Activated T-cell treated with anti-CD3 and anti-CD28 coated beads, Interleukin-2, amount 50 U/mL, for 4 hours (primary cell): ENCODE measurements around the gene TMEM126B. TPM values are rescaled to one million over a fixed set of nuclear protein-coding genes. Genes with fewer than 3 reads are reported as not detected.
"Not testable (repeated sequence)": the region's sequence is repeated elsewhere in the genome, so short reads cannot be mapped to it uniquely, and the experiment has no call there.

Source experiments
- ATAC-seq, 2 donors: fragments of 200-7000 bp; cut with Tn5 transposase; one replicate each; pipeline ENCODE4 v1.10.0; 2021
- DNase-seq: peaks from one replicate; pipeline ENCODE4 v3.0.0-alpha.2; 2020
- H3K27me3 Mint-ChIP-seq: one replicate; pipeline ENCODE4 v1.8.0; 2021; ENCODE audit warnings: low read depth, mixed read lengths
- H3K36me3 Mint-ChIP-seq: one replicate; pipeline ENCODE4 v1.8.0; 2022; ENCODE audit warnings: mixed read lengths; ENCODE audit not compliant: insufficient read depth
- H3K4me1 Mint-ChIP-seq: one replicate; pipeline ENCODE4 v1.8.0; 2021; ENCODE audit warnings: low read depth, mixed read lengths
- H3K4me3 Mint-ChIP-seq: one replicate; pipeline ENCODE4 v1.8.0; 2021; ENCODE audit warnings: mild to moderate bottlenecking, moderate library complexity, mixed read lengths
- H3K9me3 Mint-ChIP-seq: one replicate; pipeline ENCODE4 v1.8.0; 2021; ENCODE audit warnings: mixed read lengths
- total RNA-seq, 3 donors: library from RNA; stranded (reverse); gene quantifications; one replicate each; pipeline ENCODE4 v1.2.1, GENCODE V29; 2021

The TMEM126B gene
- total RNA-seq, 3 donors from 2014 or later, result 51.8 to 58.8 (median 56.1) TPM

GRCh38 chr11:85663080-85663752 is 34.8 kb downstream of the TMEM126B start:
- H3K4me3 Mint-ChIP-seq, result peak overlapping the region; percentile 99
- peak in 1 of 2 donors; percentile 2 for ATAC-seq
- no peaks in the 10 kb centered on the region for H3K27me3 Mint-ChIP-seq
- peaks cover 46% of the 10 kb centered on the region for H3K4me1 Mint-ChIP-seq
- H3K36me3 Mint-ChIP-seq, result peaks cover 36% of the 10 kb centered on the region
- no peaks in the 10 kb centered on the region for H3K9me3 Mint-ChIP-seq
- DNase-seq, result no peak

GRCh38 chr11:85663753-85664614 is 35.6 kb downstream of the TMEM126B start:
- H3K9me3 Mint-ChIP-seq, result no peaks in the 10 kb centered on the region

GRCh38 chr11:85664615-85665481 is 36.5 kb downstream of the TMEM126B start, which contains the start of gene CREBZF:
CREBZF (minus strand) TSS chr11:85665129; CDS start chr11:85664875, 254 bp downstream.
- ATAC-seq (peak; percentile 85 to 88), DNase-seq (peak; percentile 90)
- Mint-ChIP-seq H3K9me3 (no peaks in the 10 kb centered on the region), H3K36me3 (peaks cover 26% of the 10 kb centered on the region), H3K4me1 (peaks cover 32% of the 10 kb centered on the region), H3K27me3 (no peaks in the 10 kb centered on the region), H3K4me3 (peak within 1 kb of the TSS; percentile 99)

More at GRCh38 chr11:85663753-85664614, 35.6 kb downstream of the TMEM126B start:
- DNase-seq (peak; percentile 87), ATAC-seq (peak; percentile 81 to 86)
- Mint-ChIP-seq H3K4me3 (peak overlapping the region; percentile 99), H3K4me1 (peaks cover 41% of the 10 kb centered on the region), H3K36me3 (peaks cover 31% of the 10 kb centered on the region), H3K27me3 (no peaks in the 10 kb centered on the region)

GRCh38 chr11:85665733-85666132 is 37.3 kb downstream of the TMEM126B start:
- ATAC-seq, result no peak
- no peaks in the 10 kb centered on the region for H3K9me3 Mint-ChIP-seq
- H3K36me3 Mint-ChIP-seq, result peaks cover 18% of the 10 kb centered on the region
- H3K4me3 Mint-ChIP-seq, result peak overlapping the region; percentile 99
- DNase-seq, result no peak
- H3K4me1 Mint-ChIP-seq, result peaks cover 23% of the 10 kb centered on the region
- H3K27me3 Mint-ChIP-seq, result no peaks in the 10 kb centered on the region

GRCh38 chr11:85666687-85667086 is 38.3 kb downstream of the TMEM126B start:
- Mint-ChIP-seq H3K36me3 (peaks cover 14% of the 10 kb centered on the region), H3K4me3 (no peak overlapping the region), H3K27me3 (peaks cover 2% of the 10 kb centered on the region), H3K4me1 (peaks cover 14% of the 10 kb centered on the region), H3K9me3 (no peaks in the 10 kb centered on the region)
- no peak for ATAC-seq
- DNase-seq, result no peak

- peaks cover 11% of the 10 kb centered on the region for H3K4me1 Mint-ChIP-seq
Measured at GRCh38 chr11:85668157-85668556, 39.8 kb downstream of the TMEM126B start.

GRCh38 chr11:85670949-85671663 is 42.7 kb downstream of the TMEM126B start:
- not testable (repeated sequence) for ATAC-seq, H3K9me3 Mint-ChIP-seq, H3K4me3 Mint-ChIP-seq, H3K27me3 Mint-ChIP-seq, H3K4me1 Mint-ChIP-seq, DNase-seq, H3K36me3 Mint-ChIP-seq

More at GRCh38 chr11:85668157-85668556, 39.8 kb downstream of the TMEM126B start:
- H3K4me3 Mint-ChIP-seq, result no peak overlapping the region
- ATAC-seq, result no peak
- H3K27me3 Mint-ChIP-seq, result peaks cover 2% of the 10 kb centered on the region
- no peaks in the 10 kb centered on the region for H3K9me3 Mint-ChIP-seq
- no peak for DNase-seq
- H3K36me3 Mint-ChIP-seq, result peaks cover 7% of the 10 kb centered on the region

GRCh38 chr11:85672105-85672902 is 43.9 kb downstream of the TMEM126B start:
- Mint-ChIP-seq H3K27me3 (peaks cover 2% of the 10 kb centered on the region), H3K4me3 (no peak overlapping the region), H3K4me1 (no peaks in the 10 kb centered on the region), H3K9me3 (no peaks in the 10 kb centered on the region), H3K36me3 (no peaks in the 10 kb centered on the region)
- no peak for ATAC-seq
- DNase-seq, result no peak

- H3K4me1 Mint-ChIP-seq, result no peaks in the 10 kb centered on the region
- DNase-seq, result no peak
- no peak overlapping the region for H3K4me3 Mint-ChIP-seq
Measured at GRCh38 chr11:85673393-85673792, 45.0 kb downstream of the TMEM126B start.

GRCh38 chr11:85679576-85679975 is 51.2 kb downstream of the TMEM126B start:
- no peak overlapping the region for H3K4me3 Mint-ChIP-seq
- no peak for DNase-seq
- H3K27me3 Mint-ChIP-seq, result peaks cover 11% of the 10 kb centered on the region
- H3K4me1 Mint-ChIP-seq, result peaks cover 13% of the 10 kb centered on the region
- ATAC-seq, result no peak
- no peaks in the 10 kb centered on the region for H3K36me3 Mint-ChIP-seq
- H3K9me3 Mint-ChIP-seq, result no peaks in the 10 kb centered on the region

More at GRCh38 chr11:85673393-85673792, 45.0 kb downstream of the TMEM126B start:
- Mint-ChIP-seq H3K36me3 (no peaks in the 10 kb centered on the region), H3K9me3 (no peaks in the 10 kb centered on the region), H3K27me3 (peaks cover 2% of the 10 kb centered on the region)
- ATAC-seq, result peak in 1 of 2 donors; percentile 80

- ATAC-seq, result peak in 1 of 2 donors; percentile 33
- Mint-ChIP-seq H3K36me3 (no peaks in the 10 kb centered on the region), H3K4me3 (no peak overlapping the region), H3K9me3 (no peaks in the 10 kb centered on the region), H3K27me3 (peaks cover 11% of the 10 kb centered on the region), H3K4me1 (peaks cover 13% of the 10 kb centered on the region)
- DNase-seq, result no peak
Measured at GRCh38 chr11:85680897-85681296, 52.5 kb downstream of the TMEM126B start.

- peaks cover 11% of the 10 kb centered on the region for H3K27me3 Mint-ChIP-seq
- H3K4me1 Mint-ChIP-seq, result peaks cover 13% of the 10 kb centered on the region
- peak overlapping the region; percentile 82 for H3K4me3 Mint-ChIP-seq
- H3K36me3 Mint-ChIP-seq, result no peaks in the 10 kb centered on the region
- DNase-seq (peak; percentile 63), ATAC-seq (peak; percentile 92 to 95)
- no peaks in the 10 kb centered on the region for H3K9me3 Mint-ChIP-seq
Measured at GRCh38 chr11:85682330-85683305, 54.2 kb downstream of the TMEM126B start.
